ENCODE results near the gene HOXB7. TPM values are rescaled to one million over a fixed set of nuclear protein-coding genes. Genes with fewer than 3 reads are reported as not detected.
A peak's percentile ranks its signal among the peaks of the same experiment; 100 is the strongest.

The HOXB7 gene
- polyA plus RNA-seq, 3 donors, result 48.5 to 52.0 (median 48.5) TPM

DNA sequence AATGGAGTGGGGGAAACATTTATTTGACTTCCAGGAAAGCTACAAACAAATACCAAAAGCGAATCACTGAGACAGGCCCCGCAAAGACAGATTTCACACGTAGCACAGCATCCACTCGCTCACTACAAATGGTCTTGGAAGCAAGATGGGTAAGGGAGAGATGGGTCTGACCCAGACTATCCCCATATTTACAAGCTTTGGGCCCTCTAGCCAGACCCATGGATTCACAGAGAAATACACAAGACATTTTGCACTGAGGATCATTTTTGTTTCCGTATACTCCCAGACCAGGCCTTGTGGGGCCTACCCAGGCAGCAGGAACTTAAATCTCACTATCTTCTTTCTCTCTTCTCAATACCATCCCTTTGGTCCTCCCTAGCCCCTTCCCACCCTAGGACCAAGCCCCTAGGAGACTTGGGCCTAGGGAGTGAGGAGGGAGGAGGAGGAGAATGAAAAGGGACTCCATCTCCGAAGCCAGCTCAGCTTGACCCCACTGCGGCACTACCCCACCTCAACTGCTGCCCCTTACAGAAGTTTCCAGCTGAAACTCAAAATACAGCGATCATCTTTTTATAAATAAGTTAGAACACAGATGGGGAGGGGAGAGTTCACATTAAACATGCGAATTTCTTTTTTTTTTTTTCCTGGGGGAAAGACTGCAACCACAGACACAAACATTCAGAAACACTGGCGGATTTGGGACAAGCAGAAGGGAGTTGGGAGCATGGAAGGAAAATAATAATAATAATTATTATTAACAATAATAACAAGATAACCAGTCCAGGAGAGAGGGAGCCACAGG is 19.4 kb downstream of the HOXB7 start:
- no peak for DNase-seq (ENCODE audit: extremely low read depth in 1 of 11, low read depth in 9 of 11, low spot score in 4 of 11)

- no peak for DNase-seq (ENCODE audit: extremely low read depth in 1 of 11, low read depth in 9 of 11, low spot score in 4 of 11)
Observed at GRCh38 chr17:48590607-48591161, 20.1 kb downstream of the HOXB7 start.

GRCh38 chr17:48589831-48590606 is 20.8 kb downstream of the HOXB7 start, which contains the start of gene HOXB3:
HOXB3 (minus strand) TSS chr17:48590241; CDS start chr17:48552474, 37,767 bp downstream.
- DNase-seq (ENCODE audit: extremely low read depth in 1 of 11, low read depth in 9 of 11, low spot score in 4 of 11), result peak in 9 of 11 donors; percentile 80 to 94 (median 90)

GRCh38 chr17:48589060-48589830 is 21.6 kb downstream of the HOXB7 start:
- DNase-seq (ENCODE audit: extremely low read depth in 1 of 11, low read depth in 9 of 11, low spot score in 4 of 11), result no peak

- no peak for DNase-seq (ENCODE audit: extremely low read depth in 1 of 11, low read depth in 9 of 11, low spot score in 4 of 11)
Observed at GRCh38 chr17:48588528-48588927, 22.3 kb downstream of the HOXB7 start.

GRCh38 chr17:48588074-48588415 is 22.8 kb downstream of the HOXB7 start:
- DNase-seq (ENCODE audit: extremely low read depth in 1 of 11, low read depth in 9 of 11, low spot score in 4 of 11), result no peak

GRCh38 chr17:48587276-48588073 is 23.3 kb downstream of the HOXB7 start:
- DNase-seq (ENCODE audit: extremely low read depth in 1 of 11, low read depth in 9 of 11, low spot score in 4 of 11), result peak in 1 of 11 donors; percentile 84

- DNase-seq (ENCODE audit: extremely low read depth in 1 of 11, low read depth in 9 of 11, low spot score in 4 of 11), result no peak
Observed at GRCh38 chr17:48586355-48587258, 24.2 kb downstream of the HOXB7 start.

- no peak for DNase-seq (ENCODE audit: extremely low read depth in 1 of 11, low read depth in 9 of 11, low spot score in 4 of 11)
Observed at GRCh38 chr17:48584223-48584741, 26.5 kb downstream of the HOXB7 start.

DNA sequence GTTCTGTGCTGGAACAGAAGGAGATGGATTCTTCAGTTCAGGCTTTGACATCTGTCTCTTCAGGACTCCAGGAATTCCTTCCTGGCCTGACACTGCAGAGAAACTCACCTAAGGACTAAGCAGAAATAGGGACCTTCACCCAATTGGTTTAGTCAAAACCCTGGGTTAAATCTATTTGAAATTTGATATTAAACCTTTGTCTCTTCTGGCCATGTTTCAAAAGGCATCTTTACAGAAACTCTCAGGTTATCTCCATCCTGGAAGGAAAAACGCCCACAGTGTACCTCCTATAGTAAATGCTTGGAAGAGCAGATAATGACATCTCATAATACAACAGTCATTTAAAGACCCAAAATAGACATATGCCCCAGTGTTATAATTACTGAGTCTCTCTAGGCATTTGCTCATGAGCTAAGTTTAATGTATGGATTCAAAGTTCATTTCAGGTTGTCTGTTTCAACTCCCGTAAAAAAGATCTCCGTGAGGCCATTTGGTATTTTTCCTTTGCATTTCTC is 27.1 kb downstream of the HOXB7 start:
- no peak for DNase-seq (ENCODE audit: extremely low read depth in 1 of 11, low read depth in 9 of 11, low spot score in 4 of 11)

DNA sequence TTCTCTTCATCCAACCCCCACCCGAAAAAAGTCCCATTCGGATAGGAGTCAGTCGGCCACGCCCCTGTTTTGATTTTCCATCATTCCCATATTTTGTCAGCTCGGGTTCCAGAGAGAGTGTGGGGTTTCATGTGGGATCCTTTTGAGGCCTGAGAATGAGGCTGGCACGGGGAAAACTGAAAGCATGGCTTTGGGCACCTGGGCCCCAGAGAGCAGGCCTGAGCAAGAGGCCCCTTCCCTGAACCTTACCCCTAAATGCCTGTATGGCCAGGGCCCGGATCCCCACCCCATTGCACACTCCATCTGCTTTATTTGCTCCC is 28.1 kb downstream of the HOXB7 start:
- no peak for DNase-seq (ENCODE audit: extremely low read depth in 1 of 11, low read depth in 9 of 11, low spot score in 4 of 11)

- no peak for DNase-seq (ENCODE audit: extremely low read depth in 1 of 11, low read depth in 9 of 11, low spot score in 4 of 11)
Observed at GRCh38 chr17:48579760-48580554, 30.9 kb downstream of the HOXB7 start.

DNA sequence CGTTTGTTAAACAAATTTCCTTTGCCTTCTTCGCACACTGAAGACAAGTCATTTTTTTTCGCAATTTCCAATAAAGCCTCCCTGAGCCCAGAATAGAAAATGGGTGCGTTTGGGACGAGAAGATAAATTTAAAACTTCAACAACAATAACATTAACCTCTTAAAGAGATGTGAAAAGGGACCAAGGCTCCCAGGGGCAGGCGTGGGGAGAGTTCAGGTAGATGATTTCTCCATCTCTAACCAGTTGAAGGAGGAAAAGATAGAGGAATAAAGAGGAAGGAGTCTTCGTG is 31.4 kb downstream of the HOXB7 start:
- DNase-seq (ENCODE audit: extremely low read depth in 1 of 11, low read depth in 9 of 11, low spot score in 4 of 11), result no peak

- no peak for DNase-seq (ENCODE audit: extremely low read depth in 1 of 11, low read depth in 9 of 11, low spot score in 4 of 11)
Observed at GRCh38 chr17:48578616-48579470, 32.0 kb downstream of the HOXB7 start.

DNA sequence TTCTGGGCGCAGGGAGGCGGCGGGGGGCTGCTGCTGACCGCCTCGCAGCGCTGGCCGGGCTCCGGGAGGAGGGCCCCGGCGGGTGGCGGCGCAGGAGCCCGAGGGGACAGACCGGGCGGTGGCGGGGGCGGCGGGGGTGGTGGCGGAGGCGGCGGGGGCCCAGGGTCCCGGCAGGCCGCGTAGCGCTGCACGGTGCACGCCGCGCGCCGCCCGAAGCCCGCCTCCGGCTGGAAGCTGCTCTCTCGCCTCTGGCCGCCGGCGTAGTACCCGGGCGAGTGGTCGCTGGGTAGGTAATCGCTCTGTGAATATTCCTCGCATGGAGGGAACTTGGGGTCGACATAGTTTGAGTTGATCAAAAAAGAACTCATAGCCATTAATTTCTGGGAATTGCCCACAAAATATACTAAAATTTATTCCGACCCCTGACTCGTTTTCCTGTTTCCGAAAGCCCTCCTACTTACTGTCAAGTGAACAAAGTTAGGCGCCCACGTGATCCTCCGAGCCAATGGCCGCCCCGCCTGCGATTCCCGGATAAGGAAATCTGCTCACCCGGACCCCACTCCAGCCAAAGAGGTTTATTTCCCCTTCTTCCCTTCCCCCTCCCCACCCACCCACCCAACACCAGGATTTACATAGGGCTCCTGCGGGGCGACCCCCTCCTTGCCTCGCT is 32.7 kb downstream of the HOXB7 start, which contains the start of gene HOXB4:
HOXB4 (minus strand) TSS at position 405 of the 670 bp plus-strand sequence; CDS start at position 374, 31 bp downstream.
- DNase-seq (ENCODE audit: extremely low read depth in 1 of 11, low read depth in 9 of 11, low spot score in 4 of 11), result peak in 1 of 11 donors; percentile 85
